Epithelial cell of esophagus (primary cell): ENCODE data around the gene MCRIP2.
A peak's percentile ranks its signal among the peaks of the same experiment; 100 is the strongest.

Experiments used
- DNase-seq: peaks from one replicate; pipeline ENCODE4 v3.0.0; 2010; ENCODE audit warnings: low read depth
- H3K4me3 ChIP-seq: 2 replicates; pipeline ENCODE4 v1.5.1; 2011; ENCODE audit warnings: mild to moderate bottlenecking, low read length, control low read depth
- TF ChIP-seq, protein P1 (sequence below): IDR thresholded peaks from 2 replicates; pipeline ENCODE4 v1.5.1; 2011; ENCODE audit warnings: low read depth, mild to moderate bottlenecking, low read length, control low read depth, inconsistent platforms; ENCODE audit not compliant: insufficient read depth; ENCODE audit errors: missing control alignments

Gene MCRIP2

DNA sequence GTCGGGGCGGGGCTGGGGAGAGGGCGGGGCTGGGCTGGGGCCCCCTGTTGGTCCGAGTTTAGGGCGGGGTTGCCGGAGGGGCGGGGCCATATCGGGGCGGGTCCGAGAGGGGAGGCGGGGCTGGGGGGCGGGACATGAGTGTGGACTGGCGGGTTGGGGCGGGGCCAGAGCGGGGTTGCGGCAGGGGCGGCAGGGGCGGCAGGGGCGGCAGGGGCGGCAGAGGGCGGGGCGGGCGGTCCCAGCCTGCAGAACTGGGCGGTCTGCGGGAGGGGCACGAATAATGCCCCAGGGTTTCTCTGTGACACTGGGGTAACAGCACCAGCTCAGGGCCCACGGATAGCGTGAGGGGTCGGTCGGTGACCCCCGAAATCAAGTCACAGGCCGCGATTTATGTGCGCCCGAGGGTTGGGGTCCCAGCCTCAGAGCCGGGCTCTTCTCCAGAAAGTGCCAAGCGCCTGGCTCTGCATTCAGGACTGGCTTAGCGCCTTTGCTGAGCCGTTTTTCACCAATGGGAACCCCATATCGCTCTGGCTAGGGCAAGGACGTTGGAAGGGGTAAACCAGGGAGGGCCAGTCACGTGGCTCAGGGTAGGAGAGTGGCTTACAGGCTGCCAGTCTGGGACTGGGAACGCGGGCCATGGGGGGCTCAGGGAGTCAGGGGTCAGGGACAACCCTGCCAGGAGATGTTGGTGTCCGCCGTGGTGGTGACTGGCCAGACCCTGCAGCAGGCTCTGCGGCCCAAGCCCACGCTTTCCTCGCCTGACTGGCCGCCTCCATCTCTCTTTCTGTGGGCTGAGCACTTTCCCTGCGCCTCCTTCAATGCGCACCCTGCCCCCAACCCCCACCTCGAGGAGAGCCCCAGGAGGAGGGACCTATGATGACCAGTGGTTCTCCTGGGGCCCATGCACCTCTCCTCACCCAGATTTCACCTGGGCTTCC, 4.3 kb upstream of the MCRIP2 start:
- H3K4me3 ChIP-seq = peak overlapping the region; percentile 72
- TF ChIP-seq, protein P1, sequence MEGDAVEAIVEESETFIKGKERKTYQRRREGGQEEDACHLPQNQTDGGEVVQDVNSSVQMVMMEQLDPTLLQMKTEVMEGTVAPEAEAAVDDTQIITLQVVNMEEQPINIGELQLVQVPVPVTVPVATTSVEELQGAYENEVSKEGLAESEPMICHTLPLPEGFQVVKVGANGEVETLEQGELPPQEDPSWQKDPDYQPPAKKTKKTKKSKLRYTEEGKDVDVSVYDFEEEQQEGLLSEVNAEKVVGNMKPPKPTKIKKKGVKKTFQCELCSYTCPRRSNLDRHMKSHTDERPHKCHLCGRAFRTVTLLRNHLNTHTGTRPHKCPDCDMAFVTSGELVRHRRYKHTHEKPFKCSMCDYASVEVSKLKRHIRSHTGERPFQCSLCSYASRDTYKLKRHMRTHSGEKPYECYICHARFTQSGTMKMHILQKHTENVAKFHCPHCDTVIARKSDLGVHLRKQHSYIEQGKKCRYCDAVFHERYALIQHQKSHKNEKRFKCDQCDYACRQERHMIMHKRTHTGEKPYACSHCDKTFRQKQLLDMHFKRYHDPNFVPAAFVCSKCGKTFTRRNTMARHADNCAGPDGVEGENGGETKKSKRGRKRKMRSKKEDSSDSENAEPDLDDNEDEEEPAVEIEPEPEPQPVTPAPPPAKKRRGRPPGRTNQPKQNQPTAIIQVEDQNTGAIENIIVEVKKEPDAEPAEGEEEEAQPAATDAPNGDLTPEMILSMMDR = no peak
- DNase-seq = peak; percentile 92

DNA sequence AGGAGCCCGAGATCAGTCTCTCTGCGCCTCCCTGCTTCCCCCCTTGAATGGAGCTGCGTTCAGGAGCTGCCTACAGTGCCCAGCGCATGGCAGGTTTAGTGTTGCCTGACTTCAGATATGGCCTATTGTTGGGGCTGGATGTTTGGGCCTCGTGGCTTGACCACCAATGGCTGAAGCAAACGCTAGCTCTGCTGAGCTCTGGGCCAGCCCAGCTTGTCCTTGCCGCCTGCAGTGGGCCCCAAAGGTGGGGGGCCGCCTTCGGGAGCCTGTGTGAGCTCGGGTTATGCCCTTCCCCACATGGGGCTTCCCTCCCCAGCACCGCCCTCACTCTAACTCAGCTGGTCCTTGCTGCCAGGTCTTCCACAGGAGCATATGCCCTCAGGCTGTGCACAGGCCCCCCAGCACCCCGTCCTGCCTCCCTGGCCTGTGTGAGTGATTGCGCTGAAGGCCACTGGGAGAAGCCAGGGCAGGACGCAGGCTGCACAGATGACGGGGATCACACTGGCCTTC, 3.5 kb upstream of the MCRIP2 start:
- DNase-seq = no peak
- TF ChIP-seq, protein P1 = no peak

DNA sequence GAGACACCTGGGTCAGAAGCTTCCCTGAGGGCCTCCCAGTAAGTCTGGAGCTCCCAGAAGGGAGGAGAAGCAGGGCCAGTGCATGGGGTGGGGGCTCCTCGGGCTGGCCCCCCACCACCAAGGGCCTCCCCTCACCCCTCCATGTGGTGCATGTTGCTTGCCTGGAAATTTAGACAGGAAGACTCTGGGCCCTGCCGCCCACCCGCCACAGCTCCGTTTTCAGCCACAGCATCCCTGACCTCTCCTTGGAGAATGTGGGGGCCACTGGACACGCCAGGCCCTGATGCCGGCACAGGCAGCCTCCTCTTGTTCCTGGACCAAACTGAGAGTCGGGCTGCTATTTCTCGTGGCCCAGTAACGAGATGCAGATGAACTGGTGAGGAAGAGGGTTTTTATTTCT, 2.8 kb upstream of the MCRIP2 start:
- TF ChIP-seq, protein P1 = no peak
- no peak overlapping the region for H3K4me3 ChIP-seq
- DNase-seq = no peak

More for the DNA sequence above, 3.5 kb upstream of the MCRIP2 start:
- no peak overlapping the region for H3K4me3 ChIP-seq

DNA sequence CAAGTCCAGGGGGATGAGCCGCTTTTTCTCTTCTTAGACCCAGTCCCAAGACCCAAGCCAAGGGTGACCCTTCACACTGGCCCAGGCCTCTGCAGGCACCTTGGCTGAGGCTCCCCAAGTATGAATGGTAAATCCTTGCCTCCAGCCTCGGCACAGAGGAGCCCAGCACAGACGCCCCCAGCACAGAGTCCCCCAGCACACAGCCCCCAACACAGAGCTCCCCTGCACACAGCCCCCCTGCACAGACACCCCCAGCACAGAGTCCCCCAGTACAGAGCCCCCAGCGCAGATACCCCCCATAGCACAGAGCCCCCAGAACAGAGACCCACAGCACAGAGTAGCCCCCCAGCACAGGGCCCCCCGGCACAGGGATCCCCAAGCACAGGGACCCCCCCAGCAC, 1.0 kb upstream of the MCRIP2 start:
- H3K4me3 ChIP-seq = no peak overlapping the region
- DNase-seq = no peak
- TF ChIP-seq, protein P1 = no peak

DNA sequence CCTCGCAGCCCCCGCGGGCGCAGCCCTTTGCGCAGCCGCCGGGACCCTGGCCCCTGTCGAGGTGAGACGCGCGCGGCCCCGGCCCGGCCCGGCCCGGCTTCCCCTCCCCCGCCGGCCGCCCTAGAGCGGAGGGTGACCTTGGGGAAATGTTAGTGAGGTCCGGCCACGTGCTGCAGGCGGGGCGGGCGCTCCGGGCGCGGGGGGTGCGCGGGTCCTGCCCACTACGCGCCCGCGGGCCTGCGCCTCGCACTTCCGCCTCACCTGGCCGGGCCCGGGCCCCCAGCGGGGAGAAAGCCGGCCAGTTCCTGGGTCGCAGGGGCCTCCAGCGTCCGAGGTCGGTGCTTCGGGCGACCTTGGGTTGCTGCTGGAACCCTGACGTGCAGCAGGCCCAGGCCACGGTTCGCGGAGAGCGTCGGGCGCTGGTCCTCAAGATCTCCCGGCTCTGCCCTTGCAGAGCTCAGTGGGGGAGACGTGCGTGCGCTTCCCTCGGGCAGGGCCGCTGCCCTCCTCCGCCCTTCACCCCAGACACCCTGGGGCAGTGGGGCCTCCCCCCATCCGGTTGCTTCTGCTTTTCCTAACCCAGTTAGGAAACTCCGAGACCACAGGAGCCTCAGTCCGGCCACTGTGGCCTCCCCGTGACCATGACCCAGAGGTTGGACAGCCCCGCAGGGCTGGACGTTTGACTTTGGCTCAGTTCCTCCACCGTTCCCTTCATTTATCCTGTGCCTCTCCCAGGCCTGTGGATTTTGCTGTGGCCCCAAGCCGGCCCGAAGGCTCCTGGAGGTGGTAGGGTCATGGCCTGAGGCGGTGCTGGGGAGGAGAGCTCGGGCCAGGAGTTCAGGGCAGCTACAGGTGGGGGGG, 791 bp downstream of the MCRIP2 start:
- DNase-seq = no peak
- peak overlapping the region; percentile 57 for H3K4me3 ChIP-seq
- TF ChIP-seq, protein P1 = no peak

DNA sequence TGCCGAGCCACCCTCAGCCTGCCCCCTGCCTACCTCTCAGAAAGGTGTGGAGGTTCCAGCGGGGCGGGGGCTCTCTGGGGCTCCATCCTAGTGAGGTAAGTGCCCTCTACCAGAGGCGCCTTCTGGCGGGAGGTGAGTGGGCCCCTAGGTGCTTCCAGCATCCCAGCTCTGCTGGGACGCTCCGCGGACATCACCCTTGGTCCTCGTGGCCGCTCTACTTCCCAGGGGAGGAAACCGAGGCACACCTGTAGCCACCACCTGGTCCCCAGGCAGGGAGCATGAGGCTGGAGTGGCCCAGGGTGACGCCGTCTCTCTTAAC, 1.4 kb downstream of the MCRIP2 start:
- DNase-seq = no peak
- H3K4me3 ChIP-seq = peak overlapping the region; percentile 57
- TF ChIP-seq, protein P1 = no peak
